HG03060 (cell line): ENCODE data around the gene SEMA4C.

Experiments
- ATAC-seq: cut with Tn5 transposase; IDR thresholded peaks from one replicate; pipeline ENCODE4 v1.9.1; 2021; ENCODE audit warnings: low read depth, moderate number of reproducible peaks; ENCODE audit not compliant: unreplicated experiment

SEMA4C gene

GRCh38 chr2:96826546-96827278, 43.2 kb downstream of the SEMA4C start:
- no peak for ATAC-seq

GRCh38 chr2:96825057-96825456, 44.8 kb downstream of the SEMA4C start:
- ATAC-seq, result no peak

GRCh38 chr2:96824079-96824870, 45.6 kb downstream of the SEMA4C start:
- ATAC-seq, result no peak

GRCh38 chr2:96823198-96823597, 46.7 kb downstream of the SEMA4C start:
- no peak for ATAC-seq

- no peak for ATAC-seq
Measured at GRCh38 chr2:96822786-96823185, 47.1 kb downstream of the SEMA4C start.

- no peak for ATAC-seq
Measured at GRCh38 chr2:96821113-96821675, 48.7 kb downstream of the SEMA4C start.

GRCh38 chr2:96819876-96820511, 49.9 kb downstream of the SEMA4C start:
- no peak for ATAC-seq

GRCh38 chr2:96819128-96819875, 50.6 kb downstream of the SEMA4C start:
- no peak for ATAC-seq

- ATAC-seq, result no peak
Measured at GRCh38 chr2:96817882-96818281, 52.0 kb downstream of the SEMA4C start.

- no peak for ATAC-seq
Measured at GRCh38 chr2:96816836-96817702, 52.8 kb downstream of the SEMA4C start.

- ATAC-seq, result peak; percentile 54
Measured at GRCh38 chr2:96816127-96816835, 53.6 kb downstream of the SEMA4C start, which contains the start of gene CNNM3. CNNM3 (plus strand) TSS chr2:96816268; CDS start chr2:96816278, 10 bp downstream.

- ATAC-seq, result peak; percentile 2
Measured at GRCh38 chr2:96815326-96816126, 54.4 kb downstream of the SEMA4C start.

GRCh38 chr2:96813656-96814055, 56.2 kb downstream of the SEMA4C start:
- no peak for ATAC-seq

- no peak for ATAC-seq
Measured at GRCh38 chr2:96811917-96812316, 58.0 kb downstream of the SEMA4C start.

GRCh38 chr2:96810783-96811192, 59.1 kb downstream of the SEMA4C start:
- no peak for ATAC-seq

GRCh38 chr2:96809951-96810782, 59.7 kb downstream of the SEMA4C start:
- ATAC-seq, result no peak
